Stimulated activated CD4-positive, alpha-beta T cell treated with anti-CD3 and anti-CD28 coated beads, Interleukin-1b, Interleukin-23, amount 100 ng/mL, for 4 hours (primary cell): Measurements from ENCODE around the gene TGM3.
"Not testable (repeated sequence)": the region's sequence is repeated elsewhere in the genome, so short reads cannot be mapped to it uniquely, and the experiment has no call there.

Experiments used
- DNase-seq, 2 donors: peaks; one replicate each; pipeline ENCODE4 v3.0.0-alpha.2; 2020; ENCODE audit warnings: low read depth in 2 of 2

Gene TGM3

GRCh38 chr20:2295886-2296515, at the start of gene TGM3:
TSS of gene TGM3 (plus strand) at chr20:2296001. CDS start at chr20:2296064, 63 bp downstream.
- DNase-seq, result no peak

GRCh38 chr20:2246069-2246491, 49.7 kb upstream of the TGM3 start:
- DNase-seq, result no peak

DNA sequence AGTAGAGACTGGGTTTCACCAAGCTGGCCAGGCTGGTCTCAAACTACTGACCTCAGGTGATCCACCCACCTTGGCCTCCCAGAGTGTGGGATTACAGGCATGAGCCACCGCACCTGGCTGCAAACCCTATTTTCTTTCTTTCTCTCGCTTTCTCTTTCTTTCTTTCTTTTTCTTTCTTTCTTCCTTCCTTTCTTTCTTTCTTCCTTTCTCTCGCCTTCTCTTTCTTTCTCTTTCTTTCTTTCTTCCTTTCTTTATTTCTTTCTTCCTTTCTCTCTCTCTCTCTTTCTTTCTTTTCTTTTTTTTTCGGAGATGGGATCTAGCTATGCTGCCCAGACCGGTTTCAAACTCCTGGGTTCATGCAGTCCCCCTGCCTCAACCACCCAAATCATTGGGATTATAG, 47.0 kb upstream of the TGM3 start:
- no peak for DNase-seq

DNA sequence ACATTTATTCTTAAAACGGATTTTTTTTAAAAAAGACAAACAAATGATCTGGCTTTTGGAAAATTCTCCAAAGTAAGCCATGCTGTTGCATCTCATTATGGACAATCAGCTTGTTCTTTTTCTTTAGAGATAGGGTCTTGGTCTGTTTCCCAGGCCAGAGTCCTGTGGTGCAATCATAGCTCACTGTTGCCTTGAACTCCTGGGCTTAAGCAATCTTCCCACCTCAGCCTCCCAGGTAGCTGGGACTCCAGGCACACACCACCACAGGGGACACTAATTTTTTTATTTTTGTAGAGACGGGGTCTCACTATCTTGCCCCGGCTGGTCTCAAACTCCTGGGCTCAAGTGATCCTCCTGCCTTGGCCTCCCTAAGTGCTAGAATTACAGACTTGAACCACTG, 45.9 kb upstream of the TGM3 start:
- DNase-seq, result no peak

GRCh38 chr20:2252419-2252997, 43.3 kb upstream of the TGM3 start:
- no peak for DNase-seq

GRCh38 chr20:2253256-2253655, 42.5 kb upstream of the TGM3 start:
- no peak for DNase-seq

DNA sequence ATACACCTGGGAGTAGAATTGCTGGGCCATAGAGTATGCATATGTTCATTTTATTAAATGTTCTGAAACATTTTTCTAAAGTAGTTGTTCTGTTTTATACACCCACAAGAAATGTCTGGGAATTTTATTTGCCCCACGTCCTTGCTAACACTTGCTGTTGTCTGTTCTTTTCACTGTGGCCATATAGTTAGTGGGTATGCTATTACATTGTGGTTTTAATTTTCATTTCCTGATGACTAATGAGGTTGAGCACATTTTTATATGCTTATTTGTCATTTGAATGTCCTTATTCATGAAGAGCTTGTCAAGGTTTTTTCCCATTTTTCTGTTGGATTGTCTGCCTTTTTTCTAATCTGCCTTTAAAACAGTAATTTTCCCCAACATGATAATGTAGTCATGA, 41.5 kb upstream of the TGM3 start:
- DNase-seq, result no peak

DNA sequence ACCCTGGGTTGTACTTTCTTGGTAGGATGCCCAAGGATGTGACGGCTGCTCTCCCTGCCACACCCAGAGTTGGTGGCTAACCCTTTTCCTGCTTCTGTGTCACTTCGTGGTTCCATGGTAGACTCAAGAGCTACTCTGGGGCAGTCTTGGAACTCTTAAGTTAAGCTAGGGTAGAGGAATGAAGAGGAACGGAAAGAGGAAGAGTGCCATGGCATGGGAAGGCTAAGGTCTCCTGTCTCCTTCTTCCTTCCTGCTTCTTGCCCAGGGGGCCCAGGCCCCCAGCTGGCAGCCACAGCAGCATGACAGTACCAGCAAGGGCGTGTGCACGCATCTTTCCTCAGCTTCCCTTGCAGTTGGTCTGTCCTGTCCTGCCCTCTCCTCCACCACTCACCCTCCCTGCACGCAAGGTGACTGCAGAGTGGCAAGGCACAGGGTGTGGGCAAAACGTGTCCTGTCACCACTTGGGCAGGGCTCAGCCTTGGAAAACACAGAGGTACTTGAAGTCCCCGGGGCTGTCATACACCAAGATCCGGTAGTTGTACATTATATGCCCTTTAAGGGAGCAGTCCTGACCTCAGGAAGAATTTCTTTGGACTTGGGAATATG, 39.8 kb upstream of the TGM3 start:
- DNase-seq, result no peak

GRCh38 chr20:2259731-2260130, 36.1 kb upstream of the TGM3 start:
- no peak for DNase-seq

- no peak for DNase-seq
These were observed 35.6 kb upstream of the TGM3 start for GRCh38 chr20:2260250-2260649.

DNA sequence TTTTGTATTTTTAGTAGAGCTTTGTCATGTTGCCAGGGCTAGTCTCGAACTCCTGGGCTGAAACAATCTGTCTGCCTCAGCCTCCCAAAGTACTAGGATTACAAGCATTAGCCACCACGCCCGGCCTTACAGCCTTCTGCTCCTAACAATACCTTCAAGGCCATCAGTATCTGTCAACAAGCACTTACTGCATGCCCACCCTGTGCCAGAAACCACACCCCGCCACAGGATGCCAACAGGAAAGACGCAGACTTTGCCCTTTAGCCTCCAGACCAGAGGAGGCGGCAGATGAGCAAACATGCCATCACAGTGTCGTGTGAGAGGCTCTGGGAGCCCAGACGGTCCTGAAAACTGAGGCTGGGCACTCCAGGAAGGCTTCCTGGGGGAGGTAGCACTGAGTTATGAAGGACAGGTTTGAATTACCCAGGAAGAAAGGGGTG, 34.7 kb upstream of the TGM3 start:
- DNase-seq, result no peak

DNA sequence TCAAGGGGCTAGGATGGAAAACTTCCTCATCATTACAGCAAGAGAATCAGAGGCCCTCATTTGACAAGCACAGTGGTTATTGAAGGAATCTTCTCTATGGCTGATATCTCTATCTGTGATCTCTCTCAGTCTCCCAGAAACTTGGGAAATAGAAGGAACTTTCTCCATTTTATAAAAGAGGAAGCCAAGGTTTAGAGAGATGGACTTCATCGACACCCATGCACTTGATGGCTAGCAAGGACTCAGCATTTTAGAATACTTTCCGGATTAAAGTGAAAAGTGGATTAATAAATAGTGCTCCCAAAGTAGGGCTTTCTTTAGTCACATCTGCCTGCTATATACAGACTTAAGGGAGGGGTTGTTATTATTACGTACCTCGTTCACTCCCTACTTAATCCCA, 34.2 kb upstream of the TGM3 start:
- DNase-seq, result no peak

DNA sequence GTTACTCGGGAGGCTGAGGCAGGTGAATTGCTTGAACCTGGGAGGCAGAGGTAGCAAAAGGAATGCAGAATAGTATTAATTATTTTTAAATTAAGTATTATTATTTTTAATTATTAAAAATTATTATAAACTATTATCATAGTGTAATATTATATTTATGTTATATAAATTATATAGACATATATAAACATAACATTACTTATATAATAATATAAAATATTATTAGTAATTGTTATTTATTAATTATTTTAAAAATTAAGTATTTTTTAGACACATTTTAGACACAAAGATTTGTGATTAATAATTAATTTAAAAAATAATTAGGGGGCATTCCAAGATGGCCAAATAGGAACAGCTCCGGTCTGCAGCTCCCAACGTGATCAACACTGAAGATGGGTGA, 31.7 kb upstream of the TGM3 start:
- DNase-seq, result no peak

DNA sequence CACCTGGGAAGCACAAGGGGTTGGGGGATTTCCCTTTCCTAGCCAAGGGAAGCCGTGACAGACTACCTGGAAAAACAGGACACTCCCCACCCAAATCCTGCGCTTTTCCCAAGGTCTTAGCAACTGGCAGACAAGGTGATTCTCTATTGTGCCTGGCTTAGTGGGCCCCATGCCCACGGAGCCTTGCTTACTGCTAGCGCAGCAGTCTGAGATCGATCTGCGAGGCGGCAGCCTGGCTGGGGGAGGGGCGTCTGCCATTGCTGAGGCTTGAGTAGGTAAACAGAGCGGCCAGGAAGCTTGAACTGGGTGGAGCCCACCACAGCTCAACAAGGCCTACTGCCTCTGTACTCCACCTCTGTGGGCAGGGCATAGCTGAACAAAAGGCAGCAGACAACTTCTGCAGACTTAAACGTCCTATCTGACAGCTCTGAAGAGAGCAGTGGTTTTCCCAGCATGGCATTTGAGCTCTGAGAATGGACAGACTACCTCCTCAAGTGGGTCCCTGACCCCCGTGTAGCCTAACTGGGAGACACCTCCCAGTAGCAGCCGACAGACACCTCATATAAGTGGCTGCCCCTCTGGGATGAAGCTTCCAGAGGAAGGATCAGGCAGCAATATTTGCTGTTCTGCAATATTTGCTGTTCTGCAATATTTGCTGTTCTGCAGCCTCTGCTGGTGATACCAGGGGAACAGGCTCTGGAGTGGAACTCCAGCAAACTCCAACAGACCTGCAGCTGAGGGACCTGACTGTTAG, 31.0 kb upstream of the TGM3 start:
- not testable (repeated sequence) for DNase-seq

GRCh38 chr20:2273634-2274302, 22.0 kb upstream of the TGM3 start:
- DNase-seq, result no peak

GRCh38 chr20:2276015-2276414, 19.8 kb upstream of the TGM3 start:
- DNase-seq, result no peak

- DNase-seq, result no peak
These were observed 16.5 kb upstream of the TGM3 start for GRCh38 chr20:2279253-2279779.

DNA sequence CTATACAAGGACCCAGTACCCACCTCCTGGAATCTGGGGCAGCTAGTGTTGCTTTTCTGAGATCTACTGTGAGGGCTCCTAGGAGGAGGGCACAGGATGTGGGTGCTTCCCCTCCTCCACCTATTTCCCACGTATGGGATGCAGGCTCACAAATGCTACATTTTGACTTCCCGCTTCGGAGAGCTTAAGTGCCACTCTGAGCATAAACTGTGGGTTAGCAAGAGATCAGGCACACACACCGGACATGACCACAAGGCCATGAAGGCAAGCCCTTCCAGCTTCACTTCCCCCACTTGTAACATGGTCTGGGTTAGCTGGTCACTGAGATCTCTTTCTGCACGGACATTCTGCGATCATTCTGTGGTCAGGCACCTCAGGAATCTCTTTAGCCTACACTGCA, 15.7 kb upstream of the TGM3 start:
- DNase-seq, result no peak

- DNase-seq, result no peak
These were observed 14.2 kb upstream of the TGM3 start for GRCh38 chr20:2281563-2281962.

GRCh38 chr20:2282181-2282580, 13.6 kb upstream of the TGM3 start:
- DNase-seq, result no peak

DNA sequence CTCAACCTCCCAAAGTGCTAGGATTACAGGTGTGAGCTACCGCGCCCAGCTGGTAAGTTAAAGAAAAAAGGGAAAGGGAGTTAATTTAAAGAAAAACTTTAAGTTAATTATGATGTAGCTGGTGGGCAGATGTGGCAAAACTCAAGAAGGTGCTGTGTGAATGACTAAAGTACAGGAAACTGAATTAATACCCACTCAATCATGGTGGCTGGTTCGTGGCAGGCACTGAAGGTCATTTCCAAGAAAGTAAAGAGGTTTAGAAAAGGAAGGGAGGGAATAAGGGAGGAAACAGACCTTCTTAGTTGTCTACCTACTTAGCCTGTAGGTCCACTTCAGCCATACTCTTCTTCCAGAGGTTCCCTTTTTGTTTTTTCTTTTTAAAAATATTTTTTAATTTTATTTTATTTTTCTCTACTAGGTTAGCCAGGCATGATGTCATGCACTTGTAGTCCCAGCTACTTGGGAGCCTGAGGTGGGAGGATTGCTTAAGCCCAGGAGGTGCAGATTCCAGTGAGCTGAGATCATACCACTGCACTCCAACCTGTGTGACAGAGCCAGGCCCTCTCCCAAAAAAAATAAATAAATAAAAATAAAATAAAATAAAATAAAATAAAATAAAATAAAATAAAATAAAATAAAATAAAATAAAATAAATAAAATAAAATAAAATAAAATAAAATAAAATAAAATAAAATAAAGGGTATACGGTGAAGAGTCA, 11.9 kb upstream of the TGM3 start:
- DNase-seq, result no peak
